ENCODE data around the gene MEFV.

- TF ChIP-seq, protein P1, sequence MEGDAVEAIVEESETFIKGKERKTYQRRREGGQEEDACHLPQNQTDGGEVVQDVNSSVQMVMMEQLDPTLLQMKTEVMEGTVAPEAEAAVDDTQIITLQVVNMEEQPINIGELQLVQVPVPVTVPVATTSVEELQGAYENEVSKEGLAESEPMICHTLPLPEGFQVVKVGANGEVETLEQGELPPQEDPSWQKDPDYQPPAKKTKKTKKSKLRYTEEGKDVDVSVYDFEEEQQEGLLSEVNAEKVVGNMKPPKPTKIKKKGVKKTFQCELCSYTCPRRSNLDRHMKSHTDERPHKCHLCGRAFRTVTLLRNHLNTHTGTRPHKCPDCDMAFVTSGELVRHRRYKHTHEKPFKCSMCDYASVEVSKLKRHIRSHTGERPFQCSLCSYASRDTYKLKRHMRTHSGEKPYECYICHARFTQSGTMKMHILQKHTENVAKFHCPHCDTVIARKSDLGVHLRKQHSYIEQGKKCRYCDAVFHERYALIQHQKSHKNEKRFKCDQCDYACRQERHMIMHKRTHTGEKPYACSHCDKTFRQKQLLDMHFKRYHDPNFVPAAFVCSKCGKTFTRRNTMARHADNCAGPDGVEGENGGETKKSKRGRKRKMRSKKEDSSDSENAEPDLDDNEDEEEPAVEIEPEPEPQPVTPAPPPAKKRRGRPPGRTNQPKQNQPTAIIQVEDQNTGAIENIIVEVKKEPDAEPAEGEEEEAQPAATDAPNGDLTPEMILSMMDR (IDR thresholded peaks at IDR 0.05), result no peak
- no peak for TF ChIP-seq EZH2 (IDR thresholded peaks at IDR 0.05; ENCODE audit: borderline replicate concordance, insufficient read depth, low read depth, low read length, poor library complexity, severe bottlenecking)
Observed at GRCh38 chr16:3282730-3283542, 26.5 kb upstream of the MEFV start, which contains the start of gene ZNF263.

Data from B cell (primary cell).